ENCODE data around the gene TRPT1. TPM values are rescaled to one million over a fixed set of nuclear protein-coding genes. Genes with fewer than 3 reads are reported as not detected.

TRPT1 gene, protein sequence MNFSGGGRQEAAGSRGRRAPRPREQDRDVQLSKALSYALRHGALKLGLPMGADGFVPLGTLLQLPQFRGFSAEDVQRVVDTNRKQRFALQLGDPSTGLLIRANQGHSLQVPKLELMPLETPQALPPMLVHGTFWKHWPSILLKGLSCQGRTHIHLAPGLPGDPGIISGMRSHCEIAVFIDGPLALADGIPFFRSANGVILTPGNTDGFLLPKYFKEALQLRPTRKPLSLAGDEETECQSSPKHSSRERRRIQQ
- 112 and 126 TPM in 2 replicates for total RNA-seq (2014; rRNA removed; shearing (Covaris generic))

DNA sequence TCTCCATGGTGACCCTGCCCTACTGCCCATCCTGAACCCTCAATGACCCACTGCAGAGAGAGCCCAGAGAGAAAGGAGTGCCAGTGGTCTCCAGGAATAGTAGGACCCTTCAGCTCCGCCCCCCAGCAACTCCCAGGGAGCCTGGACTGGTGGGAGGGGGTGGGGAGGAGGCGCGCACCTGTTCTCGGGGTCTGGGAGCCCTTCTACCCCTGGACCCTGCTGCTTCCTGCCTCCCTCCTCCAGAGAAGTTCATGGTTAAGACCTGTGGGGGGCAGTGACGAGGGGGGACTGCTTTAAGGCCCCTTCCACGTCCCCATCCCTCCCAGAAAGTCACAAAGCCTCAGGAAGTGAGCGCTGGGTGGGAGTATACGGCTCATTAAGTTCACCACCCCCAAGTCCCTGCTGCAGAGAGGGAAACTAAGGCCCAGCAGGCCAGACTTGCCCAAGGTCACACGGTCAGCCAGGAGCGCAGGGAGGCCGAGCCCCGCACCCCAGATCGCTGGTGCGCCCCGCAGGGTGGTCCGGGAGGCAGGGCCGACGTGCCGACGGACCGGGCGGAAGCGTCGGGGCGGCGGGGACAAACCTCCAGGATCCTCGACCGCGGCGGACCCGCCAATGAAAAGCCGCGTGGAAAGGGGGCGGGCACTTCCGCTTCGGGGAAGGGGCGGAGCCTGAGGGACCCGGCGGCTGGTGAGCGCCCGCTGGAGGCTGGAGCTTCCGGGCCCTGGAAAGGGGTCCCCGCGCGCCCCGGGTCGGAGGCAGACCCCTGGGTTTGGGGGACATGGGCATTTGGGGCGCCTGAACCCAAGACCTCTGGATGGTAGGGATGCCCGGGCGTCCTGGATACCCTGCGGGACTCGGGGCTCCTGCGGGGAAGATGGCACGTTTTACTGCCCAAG is at the start of gene TRPT1, which contains the start of gene NUDT22:
Gene TRPT1 (minus strand): TSS at position 579 of the 899 bp plus-strand sequence. CDS start 326 bp downstream, at position 253.
Gene NUDT22 (plus strand): TSS at position 667 of the 899 bp plus-strand sequence. CDS start 379 bp downstream, outside the sequence.
- peak; percentile 94 for DNase-seq (ENCODE audit: low spot score)

DNA sequence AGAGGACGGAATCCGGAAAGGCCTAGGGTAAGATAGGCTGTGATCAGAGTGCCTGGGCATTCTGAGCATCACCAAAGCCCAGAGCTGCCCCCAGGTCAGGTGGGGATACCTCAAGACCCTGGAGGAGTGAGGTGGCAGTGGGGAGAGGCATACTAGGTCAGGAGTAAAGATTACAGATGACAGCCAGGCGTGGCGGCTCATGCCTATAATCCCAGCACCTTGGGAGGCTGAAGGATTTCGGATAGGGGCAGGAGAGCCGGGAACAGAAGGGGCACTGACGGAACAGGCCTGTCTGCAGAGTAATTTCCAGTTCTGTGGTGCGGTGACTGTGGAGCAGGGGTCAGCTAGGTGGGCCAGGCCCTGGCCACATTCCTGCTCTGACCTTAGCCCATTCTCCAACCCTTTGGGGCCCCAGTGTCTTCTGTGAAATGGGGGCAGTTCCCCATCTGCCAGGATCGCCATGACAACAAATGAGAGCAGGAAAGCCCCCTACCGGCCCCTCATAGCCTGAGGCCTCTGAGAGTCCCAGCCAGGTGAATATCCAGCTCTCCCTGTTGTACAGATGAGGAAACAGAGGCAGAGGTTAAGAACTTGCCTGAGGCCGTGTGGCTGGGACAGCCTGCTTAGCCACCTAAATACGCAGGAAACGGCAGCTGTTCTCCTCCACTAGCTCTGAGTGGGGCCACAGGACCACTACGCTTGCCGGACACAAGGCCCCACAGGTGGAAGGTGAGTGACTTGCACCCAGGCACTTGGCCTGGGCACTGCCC is 49.2 kb upstream of the TRPT1 start:
- no peak for DNase-seq (ENCODE audit: low spot score)

DNA sequence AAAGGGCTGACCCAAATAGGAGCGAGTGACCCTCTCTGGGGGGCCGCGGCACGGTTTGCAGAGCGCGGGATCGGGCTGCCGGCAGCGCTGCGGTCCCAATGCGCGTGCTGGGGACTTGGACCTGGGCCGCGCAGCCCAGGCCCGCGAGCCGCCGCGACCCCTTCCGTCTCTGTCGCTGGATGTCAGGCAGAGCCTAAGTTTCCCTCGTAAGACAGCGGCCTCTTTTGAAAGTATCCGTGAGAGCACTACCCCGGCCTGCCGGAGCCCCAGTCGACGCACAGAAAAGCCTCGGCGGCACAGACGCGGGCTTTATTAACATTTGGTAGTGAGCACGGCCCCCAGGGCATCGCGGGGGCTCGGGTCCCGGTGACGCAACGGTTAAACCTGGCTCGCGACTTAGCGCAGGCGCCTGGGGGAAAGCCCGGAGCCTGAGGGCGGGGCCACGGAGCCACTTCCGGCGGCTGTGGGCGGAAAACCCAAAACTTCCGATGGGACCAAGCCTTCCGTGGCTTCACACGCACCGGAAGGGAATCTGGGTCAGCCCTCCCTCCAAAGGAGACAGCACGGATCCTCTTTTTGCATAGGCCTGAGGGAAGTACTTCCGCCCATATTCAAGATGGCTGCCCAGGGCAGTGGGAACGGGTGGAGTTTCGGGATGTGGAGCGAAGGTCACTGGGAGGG is 43.7 kb upstream of the TRPT1 start:
- peak; percentile 99 for DNase-seq (ENCODE audit: low spot score)

DNA sequence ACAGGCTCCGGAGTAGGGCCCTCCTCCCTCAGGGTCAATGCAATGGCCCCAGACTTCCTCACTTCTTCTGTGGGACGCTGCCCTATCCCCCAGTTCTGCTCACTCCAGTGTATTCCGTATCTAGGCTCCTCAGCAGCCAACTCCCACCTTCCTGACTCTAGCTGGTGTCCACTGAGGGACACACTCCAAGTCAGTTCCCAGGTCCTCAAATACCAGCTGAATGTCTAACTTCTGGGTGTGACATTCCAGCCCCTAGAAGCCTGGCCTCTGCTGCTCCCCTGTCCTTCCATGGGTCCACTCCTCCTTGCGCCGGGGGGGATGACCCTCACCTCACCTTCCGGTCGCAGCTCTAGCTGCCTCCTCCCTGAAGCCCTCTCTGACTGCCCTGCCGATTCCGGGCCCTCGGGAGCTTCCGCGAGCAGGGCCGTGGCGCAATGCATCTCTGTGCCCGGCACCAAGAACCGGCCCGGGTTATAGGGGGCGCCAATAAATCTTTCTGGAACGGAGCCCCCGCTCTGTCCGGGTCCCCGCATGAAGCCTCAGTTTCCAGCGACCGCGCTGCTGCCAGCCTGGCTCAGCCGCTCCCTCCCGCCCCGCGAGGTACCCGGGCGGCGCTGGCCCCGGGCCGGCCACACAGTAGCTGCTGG is 43.0 kb upstream of the TRPT1 start:
- peak; percentile 76 for DNase-seq (ENCODE audit: low spot score)

DNA sequence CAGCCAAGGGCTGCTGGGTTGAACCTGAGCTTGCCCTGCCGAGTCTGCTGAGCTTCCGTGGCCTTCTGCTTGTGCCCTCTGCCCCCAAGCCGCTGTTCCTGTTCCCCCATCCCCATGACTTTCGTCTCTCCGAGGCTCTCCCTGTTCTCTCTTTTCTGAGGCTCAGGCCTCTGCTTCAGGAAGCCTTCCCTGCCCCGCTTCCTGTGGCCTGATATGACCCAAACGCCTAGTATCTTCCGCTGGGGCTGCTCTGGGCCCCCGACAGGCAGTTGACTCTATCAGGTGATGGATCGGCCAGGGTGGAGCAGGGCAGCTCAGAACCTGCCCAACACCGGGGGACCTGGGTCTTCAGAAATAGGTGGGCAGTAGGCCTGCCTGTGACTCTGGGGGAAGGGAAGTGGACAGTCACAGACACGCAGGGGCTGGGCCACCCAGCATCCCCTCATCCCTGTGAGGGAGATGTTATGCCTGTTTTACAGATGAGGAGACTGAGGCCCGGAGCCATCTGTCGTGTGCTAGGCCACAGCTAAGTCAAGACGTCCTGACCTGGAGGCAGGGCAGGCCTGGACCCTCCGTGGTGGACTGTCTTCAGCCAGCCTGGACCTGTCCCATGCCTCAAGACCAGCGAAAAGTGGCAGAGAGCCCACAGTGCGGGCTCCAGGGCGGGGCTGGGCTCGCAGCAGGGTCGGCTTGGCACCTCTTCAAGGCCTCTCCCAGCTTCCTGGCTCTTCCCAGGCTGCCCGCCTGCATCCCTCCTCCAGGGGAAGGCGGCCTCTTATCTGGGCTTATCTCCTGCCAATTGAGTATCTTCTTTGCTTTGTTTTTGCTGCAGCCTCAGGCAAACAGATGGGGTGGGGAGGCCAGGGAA is 42.3 kb upstream of the TRPT1 start:
- DNase-seq (ENCODE audit: low spot score), result no peak

DNA sequence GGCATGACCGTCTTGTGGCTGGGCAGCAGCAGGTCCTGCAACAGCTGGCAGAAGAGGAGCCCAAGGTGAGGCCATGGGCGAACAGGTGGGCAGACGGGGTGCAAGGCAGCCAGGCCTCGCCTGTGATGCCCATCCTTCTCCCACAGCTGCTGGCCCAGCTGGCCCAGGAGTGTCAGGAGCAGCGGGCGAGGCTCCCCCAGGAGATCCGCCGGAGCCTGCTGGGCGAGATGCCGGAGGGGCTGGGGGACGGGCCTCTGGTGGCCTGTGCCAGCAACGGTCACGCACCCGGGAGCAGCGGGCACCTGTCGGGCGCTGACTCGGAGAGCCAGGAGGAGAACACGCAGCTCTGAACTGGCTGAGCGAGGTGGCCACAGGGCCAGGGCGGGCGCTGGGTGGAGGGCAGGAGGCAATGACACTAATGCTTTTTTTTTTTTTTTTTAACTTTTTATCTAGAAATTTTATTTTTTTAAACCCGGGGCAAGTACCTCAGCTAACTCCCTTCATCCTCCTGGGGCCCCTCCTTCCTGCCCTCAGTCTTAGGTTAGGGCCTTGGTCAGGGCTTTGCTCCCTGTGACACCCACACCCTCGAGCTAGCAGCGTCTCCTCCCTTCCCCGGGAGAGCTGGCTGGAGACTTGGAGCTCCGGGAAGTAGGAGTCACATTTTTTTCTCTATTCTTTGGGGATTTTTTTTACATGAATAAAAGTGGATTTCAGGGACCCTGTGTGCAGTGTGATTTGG is 41.4 kb upstream of the TRPT1 start:
- DNase-seq (ENCODE audit: low spot score), result peak; percentile 65

DNA sequence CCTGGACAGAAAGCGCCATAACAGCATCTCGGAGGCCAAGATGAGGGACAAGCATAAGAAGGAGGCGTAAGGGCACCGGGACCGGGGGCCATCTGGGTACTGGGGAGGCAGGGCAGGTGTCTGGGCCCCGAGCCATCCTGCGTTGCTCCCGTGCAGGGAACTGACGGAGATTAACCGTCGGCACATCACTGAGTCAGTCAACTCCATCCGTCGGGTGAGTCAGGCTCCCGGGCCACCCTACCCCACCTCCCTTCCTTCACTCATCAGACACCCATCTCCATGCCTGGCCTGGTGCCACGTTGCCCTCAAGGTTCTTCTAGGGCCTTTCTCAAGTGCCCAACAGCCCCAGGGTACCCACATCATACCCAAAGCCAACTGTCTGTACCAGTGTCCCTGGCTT is 40.4 kb upstream of the TRPT1 start:
- DNase-seq (ENCODE audit: low spot score), result no peak

DNA sequence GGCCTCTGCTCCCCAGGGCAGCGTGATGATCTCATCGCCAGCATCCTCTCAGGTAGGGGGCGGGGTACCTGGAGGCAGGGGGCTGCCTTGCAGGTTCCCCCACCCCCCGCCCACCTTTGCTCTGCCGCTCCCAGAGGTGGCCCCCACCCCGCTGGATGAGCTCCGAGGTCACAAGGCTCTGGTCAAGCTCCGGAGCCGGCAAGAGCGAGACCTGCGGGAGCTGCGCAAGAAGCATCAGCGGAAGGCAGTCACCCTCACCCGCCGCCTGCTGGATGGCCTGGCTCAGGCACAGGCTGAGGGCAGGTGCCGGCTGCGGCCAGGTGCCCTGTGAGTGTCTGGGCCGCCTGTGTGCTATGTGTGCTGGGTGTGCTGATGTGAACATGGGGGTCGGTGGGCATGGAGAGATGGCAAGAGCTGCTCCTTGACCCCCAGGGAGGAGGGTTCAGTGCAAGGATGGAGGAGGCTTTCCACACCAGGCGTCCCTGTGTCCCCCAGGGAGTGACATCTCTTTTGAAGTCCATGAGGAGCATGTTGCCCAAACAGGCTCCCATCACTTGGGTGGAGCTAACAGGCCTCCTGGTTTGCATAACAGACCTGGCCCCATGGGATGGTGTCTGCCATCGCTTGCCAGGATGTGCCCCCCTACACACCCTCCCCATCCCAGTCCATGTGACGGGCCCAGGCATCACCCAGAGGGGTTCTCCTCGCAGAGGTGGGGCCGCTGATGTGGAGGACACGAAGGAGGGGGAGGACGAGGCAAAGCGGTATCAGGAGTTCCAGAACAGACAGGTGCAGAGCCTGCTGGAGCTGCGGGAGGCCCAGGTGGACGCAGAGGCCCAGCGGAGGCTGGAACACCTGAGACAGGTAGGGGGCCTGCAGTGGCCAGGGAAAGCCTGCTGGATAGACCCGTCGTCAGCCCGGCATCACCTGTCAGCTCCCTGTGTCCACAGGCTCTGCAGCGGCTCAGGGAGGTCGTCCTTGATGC is 39.5 kb upstream of the TRPT1 start:
- no peak for DNase-seq (ENCODE audit: low spot score)

DNA sequence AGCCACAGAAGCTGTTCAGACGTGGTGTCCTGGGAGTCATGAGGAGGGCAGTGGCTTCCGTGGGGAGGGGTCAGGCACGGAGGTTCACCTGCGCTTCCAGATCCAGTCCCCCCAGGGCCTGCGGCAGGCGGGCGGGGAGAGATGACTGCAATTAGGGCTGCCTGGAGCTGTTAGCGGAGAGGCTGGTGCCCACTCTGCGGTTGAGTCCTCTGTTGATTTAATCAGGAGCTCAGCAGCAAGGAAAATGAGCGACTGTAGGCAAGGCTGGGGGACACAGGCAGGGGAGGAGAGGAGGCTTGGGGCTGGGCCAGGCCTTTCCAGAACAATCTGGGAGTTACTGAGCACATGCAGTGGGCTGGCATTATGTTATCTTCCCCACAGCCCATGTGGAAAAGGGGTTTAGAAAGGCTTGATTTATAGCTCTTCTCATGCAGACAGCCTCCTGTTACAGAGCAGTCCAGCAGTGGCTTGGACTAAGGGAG is 38.4 kb upstream of the TRPT1 start:
- no peak for DNase-seq (ENCODE audit: low spot score)

DNA sequence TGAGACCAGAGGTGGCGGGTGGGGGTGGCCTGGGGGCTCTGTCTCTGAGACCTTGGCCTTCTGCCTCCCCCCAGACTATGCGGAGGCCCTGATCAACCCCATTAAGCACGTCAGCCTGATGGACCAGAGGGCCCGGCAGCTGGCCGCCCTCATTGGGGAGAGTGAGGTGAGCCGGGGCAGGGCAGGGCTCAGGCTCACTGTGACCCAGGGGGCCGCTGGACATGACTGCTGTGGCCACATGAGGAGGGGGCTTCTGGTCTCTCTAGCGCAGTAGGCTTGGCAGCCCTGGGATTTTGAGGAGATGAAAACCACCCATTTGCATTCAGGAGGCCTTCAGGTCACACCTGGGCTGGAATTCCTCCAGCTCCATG is 37.9 kb upstream of the TRPT1 start:
- DNase-seq (ENCODE audit: low spot score), result no peak

DNA sequence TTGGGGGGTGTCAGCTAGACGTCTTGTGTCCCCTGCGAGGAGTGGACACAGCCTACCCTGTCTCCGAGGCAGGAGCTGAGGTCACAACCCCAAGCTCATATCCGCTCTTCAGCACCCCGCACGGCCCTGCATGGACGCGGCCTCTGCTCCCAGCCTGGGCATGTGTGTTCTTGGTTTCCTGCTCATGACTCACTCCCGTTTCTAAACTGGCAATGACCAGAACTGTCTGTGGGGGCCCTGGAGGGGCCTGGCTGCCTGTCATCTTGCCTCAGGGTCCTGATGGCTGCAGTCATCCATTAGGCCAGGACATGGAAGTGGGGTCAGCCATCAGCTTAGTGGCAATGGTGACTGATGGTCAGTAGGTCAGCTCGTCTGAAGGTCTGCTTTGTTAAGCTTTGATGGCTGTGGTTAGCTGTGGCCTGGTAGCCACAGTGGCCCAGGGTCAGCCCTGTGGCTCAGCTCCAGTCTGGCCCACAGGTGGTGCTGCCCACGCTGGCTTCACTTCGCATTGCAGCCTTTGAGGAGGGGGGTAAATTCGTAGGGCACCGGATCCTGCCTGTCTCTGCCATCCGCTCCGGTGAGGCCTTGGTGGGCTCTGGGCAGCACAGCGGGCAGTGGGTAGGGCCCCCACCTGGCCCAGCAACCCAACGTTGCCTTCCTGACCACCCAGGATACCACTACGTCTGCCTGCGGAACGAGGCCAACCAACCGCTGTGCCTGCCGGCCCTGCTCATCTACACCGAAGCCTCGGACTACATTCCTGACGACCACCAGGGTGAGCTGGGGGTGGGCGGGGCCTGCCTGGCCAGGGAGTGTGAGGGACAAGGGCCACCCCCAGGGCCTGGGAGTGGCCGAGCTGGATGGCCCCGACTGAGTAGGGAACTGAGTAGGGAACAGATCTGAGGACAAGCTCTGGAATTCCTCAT is 37.3 kb upstream of the TRPT1 start:
- no peak for DNase-seq (ENCODE audit: low spot score)

DNA sequence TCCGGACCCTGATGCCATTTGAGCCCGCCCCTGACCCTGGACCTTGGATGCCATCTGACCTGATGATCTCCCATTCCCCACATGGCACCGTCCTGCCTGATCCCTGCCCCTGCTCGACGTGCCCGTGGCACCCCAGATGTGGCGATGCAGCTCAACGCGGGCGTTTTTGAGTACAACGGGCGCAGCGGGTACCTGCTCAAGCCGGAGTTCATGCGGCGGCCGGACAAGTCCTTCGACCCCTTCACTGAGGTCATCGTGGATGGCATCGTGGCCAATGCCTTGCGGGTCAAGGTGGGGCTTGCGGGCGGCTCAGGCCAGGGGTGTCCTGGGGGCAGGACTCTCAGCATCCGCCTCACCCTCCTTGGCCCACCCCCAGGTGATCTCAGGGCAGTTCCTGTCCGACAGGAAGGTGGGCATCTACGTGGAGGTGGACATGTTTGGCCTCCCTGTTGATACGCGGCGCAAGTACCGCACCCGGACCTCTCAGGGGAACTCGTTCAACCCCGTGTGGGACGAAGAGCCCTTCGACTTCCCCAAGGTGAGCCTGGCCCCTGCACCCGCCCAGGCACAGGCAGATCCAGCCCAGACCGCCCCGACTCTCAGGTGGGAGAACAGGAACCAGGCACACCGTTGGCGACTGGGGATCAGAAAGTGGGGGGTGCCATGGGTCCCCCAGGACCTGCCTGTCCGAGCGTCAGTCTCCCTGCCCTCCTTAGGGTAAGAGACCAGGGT is 36.5 kb upstream of the TRPT1 start:
- DNase-seq (ENCODE audit: low spot score), result no peak

DNA sequence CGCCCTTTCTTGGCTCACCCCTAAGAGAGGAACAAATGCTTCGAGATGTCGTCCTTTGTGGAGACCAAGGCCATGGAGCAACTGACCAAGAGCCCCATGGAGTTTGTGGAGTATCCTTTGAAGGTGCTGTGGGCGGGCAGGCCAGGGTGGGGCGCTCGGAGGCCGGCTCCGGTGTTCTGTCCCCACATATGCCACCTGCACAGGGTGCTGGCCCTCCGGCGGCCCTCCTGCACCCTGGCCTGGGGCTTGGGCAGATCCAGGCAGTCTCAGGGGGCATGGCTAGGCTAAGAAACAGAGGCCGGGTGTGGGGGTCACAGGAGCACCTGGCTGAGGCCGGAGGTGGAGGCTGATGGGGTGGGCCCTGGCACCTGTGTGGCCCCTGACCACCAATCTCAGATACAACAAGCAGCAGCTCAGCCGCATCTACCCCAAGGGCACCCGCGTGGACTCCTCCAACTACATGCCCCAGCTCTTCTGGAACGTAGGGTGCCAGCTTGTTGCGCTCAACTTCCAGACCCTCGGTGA is 35.6 kb upstream of the TRPT1 start:
- DNase-seq (ENCODE audit: low spot score), result no peak

DNA sequence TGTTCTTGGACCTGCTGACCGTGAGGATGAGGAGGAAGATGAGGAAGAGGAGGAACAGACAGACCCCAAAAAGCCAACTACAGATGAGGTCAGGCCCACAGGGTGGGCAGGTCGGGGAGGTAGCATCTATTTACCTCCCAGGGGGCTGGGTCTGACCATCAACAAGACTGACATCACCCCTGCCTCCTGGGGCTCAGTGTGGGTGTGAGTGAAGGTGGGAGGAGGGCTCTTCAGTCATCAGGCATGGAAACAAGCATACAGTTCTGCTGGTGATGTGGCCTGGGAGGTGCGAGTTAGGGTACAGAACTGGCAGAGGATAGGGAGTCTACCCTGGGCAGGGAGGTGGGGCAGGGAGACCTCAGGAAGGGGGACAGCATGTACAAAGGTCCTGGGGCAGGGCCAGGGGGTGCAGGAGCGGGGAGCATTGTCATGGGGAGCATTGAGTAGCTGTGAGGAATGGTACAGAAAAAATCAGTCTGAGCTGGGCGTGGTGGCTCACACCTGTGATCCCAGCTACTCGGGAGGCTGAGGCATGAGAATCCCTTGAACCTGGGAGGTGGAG is 34.2 kb upstream of the TRPT1 start:
- no peak for DNase-seq (ENCODE audit: low spot score)

DNA sequence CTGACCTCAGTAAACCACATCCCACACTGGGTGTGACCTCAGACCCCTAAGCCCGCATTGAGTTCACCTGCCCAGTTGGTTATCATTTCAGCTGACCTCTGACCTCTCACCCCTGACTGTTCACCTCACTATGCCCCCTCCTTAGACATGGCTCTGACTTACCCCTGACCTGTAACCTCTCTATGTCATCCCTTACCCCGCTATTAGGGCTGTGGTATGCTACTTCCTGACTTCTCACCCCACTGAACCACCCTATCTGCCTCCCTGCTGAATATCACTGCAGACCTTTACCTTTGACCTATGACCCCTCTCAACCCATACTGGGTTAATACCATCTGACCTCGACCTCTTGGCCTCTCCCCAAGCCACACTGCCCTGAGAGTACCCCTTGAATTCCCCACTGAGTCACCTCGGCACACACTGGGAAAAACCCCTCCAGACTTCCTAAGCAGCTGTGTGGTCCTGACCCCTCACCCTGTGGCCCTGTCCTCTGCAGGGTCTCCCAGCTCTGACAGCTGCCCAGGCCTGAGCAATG is 33.6 kb upstream of the TRPT1 start:
- no peak for DNase-seq (ENCODE audit: low spot score)

Data from HT-29 (cell line).